NCI-H128 (cell line): ENCODE data around the gene CPLX1.
"Not testable (repeated sequence)": the region's sequence is repeated elsewhere in the genome, so short reads cannot be mapped to it uniquely, and the experiment has no call there.

ENCODE experiments used
- DNase-seq: peaks from one replicate; lab custom pipeline; 2025; ENCODE audit not compliant: unreplicated experiment; lab: John Stamatoyannopoulos, UW

Gene CPLX1

GRCh38 chr4:761739-762138, 64.2 kb downstream of the CPLX1 start:
- no peak for DNase-seq

- DNase-seq = no peak
These were observed 64.8 kb downstream of the CPLX1 start for GRCh38 chr4:761086-761485.

- DNase-seq = no peak
These were observed 65.3 kb downstream of the CPLX1 start for GRCh38 chr4:760616-761015.

- not testable (repeated sequence) for DNase-seq
These were observed 66.1 kb downstream of the CPLX1 start for GRCh38 chr4:759810-760209.

GRCh38 chr4:757111-757510, 68.8 kb downstream of the CPLX1 start:
- no peak for DNase-seq

- DNase-seq = no peak
These were observed 71.5 kb downstream of the CPLX1 start for GRCh38 chr4:754221-755120.

- DNase-seq = not testable (repeated sequence)
These were observed 72.7 kb downstream of the CPLX1 start for GRCh38 chr4:753186-753585.

GRCh38 chr4:752196-752861, 73.6 kb downstream of the CPLX1 start:
- no peak for DNase-seq

GRCh38 chr4:751676-752075, 74.3 kb downstream of the CPLX1 start:
- no peak for DNase-seq

- no peak for DNase-seq
These were observed 75.9 kb downstream of the CPLX1 start for GRCh38 chr4:749698-750666.

GRCh38 chr4:748461-748860, 77.5 kb downstream of the CPLX1 start:
- DNase-seq = no peak

GRCh38 chr4:747546-748170, 78.3 kb downstream of the CPLX1 start:
- DNase-seq = no peak

GRCh38 chr4:744212-744841, 81.6 kb downstream of the CPLX1 start:
- no peak for DNase-seq

GRCh38 chr4:743463-744211, 82.3 kb downstream of the CPLX1 start:
- DNase-seq = no peak

GRCh38 chr4:742742-743311, 83.1 kb downstream of the CPLX1 start:
- DNase-seq = no peak

- no peak for DNase-seq
These were observed 83.7 kb downstream of the CPLX1 start for GRCh38 chr4:742096-742741.

- DNase-seq = no peak
These were observed 85.2 kb downstream of the CPLX1 start for GRCh38 chr4:740656-741282.

GRCh38 chr4:740011-740410, 85.9 kb downstream of the CPLX1 start:
- DNase-seq = no peak
